ENCODE measurements around the gene ARMH1.

The ARMH1 gene

DNA sequence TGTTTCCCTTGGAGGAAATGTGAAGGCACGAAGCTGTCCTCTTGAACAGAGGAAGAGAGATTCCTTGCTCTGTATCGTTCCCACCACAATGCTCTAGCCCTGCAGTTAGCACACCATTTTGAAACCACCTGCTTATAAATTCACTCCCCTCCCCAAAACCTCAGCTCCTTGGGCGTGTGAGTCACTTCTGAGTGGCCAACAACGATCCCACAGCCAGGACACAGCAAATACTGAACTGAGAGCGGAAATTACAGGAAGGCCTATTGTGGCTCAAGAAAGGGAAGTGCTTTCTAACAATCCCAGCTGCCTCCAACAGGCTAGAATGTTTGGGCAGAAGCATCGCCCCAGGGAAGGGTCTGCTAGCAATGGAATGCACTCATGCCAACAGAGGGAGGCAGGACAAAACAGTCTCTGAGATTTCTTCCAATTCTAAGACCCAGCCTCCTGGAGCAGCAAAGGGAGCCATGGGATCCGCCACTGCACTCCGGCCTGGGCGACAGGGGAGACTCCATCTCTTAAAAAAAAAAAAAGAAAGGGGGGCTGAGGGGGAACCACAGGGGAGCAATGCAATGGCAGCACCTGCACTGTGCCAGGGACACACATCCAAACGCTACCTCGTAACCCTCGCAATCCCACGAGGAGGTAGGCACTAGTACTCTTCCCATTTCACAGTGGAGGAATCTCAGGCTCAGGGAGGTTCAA, 2.1 kb upstream of the ARMH1 start:
- TF ChIP-seq, protein P1, sequence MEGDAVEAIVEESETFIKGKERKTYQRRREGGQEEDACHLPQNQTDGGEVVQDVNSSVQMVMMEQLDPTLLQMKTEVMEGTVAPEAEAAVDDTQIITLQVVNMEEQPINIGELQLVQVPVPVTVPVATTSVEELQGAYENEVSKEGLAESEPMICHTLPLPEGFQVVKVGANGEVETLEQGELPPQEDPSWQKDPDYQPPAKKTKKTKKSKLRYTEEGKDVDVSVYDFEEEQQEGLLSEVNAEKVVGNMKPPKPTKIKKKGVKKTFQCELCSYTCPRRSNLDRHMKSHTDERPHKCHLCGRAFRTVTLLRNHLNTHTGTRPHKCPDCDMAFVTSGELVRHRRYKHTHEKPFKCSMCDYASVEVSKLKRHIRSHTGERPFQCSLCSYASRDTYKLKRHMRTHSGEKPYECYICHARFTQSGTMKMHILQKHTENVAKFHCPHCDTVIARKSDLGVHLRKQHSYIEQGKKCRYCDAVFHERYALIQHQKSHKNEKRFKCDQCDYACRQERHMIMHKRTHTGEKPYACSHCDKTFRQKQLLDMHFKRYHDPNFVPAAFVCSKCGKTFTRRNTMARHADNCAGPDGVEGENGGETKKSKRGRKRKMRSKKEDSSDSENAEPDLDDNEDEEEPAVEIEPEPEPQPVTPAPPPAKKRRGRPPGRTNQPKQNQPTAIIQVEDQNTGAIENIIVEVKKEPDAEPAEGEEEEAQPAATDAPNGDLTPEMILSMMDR (conservative IDR thresholded peaks at IDR 0.05; ENCODE audit: low read depth, low read length): no peak
- no peak for DNase-seq (ENCODE audit: low read depth)
- H3K4me3 ChIP-seq (ENCODE audit: low read length): no peak overlapping the region

GRCh38 chr1:44672961-44673674, 1.4 kb upstream of the ARMH1 start:
- DNase-seq (ENCODE audit: low read depth): no peak
- TF ChIP-seq, protein P1 (conservative IDR thresholded peaks at IDR 0.05; ENCODE audit: low read depth, low read length): no peak
- H3K4me3 ChIP-seq (ENCODE audit: low read length): peak overlapping the region; percentile 81

GRCh38 chr1:44673675-44674112, 820 bp upstream of the ARMH1 start:
- H3K4me3 ChIP-seq (ENCODE audit: low read length): peak overlapping the region; percentile 81
- no peak for DNase-seq (ENCODE audit: low read depth)
- TF ChIP-seq, protein P1 (conservative IDR thresholded peaks at IDR 0.05; ENCODE audit: low read depth, low read length): no peak

- peak overlapping the region; percentile 81 for H3K4me3 ChIP-seq (ENCODE audit: low read length)
- TF ChIP-seq, protein P1 (conservative IDR thresholded peaks at IDR 0.05; ENCODE audit: low read depth, low read length): no peak
- DNase-seq (ENCODE audit: low read depth): no peak
These were observed 672 bp downstream of the ARMH1 start for GRCh38 chr1:44675186-44675585.

DNA sequence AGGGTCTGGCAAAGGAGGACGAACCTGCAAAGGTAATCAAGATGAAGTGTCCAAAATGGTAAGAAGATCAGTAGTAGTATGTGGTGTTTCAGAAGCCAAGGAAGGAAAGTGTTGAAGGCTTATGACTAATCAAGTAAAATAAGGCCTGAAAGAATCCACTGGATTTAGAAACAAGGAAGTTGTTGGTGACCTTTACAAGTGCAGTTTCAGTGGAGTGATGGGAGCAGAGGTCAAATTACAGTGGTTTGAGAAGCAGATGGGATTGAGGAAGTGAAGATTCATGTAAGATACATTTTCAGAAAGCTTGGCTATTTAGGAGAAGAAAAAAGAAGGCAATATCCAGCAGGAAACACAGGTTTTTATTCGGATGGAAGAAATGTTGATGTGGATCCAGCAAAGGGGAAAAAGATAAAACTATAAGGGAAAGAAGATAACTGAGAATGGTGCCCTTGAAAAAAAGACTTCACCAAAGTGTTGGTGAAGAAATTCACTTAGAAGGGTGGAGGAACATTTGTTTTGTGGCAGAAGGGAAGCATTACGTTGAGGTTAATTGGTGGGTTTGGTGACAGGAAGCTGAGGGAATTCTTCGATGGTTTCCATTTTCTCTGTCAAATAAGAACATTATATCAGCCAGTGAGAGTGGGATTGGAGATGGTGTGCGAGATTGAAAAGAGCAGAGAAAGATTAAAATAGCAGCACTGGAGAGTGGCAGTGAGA, 2.1 kb downstream of the ARMH1 start:
- TF ChIP-seq, protein P1 (conservative IDR thresholded peaks at IDR 0.05; ENCODE audit: low read depth, low read length): no peak
- DNase-seq (ENCODE audit: low read depth): no peak
- H3K4me3 ChIP-seq (ENCODE audit: low read length): no peak overlapping the region

- no peak for DNase-seq (ENCODE audit: low read depth)
- TF ChIP-seq, protein P1 (conservative IDR thresholded peaks at IDR 0.05; ENCODE audit: low read depth, low read length): peak; percentile 61
- H3K4me3 ChIP-seq (ENCODE audit: low read length): no peak overlapping the region
These were observed 2.8 kb downstream of the ARMH1 start for GRCh38 chr1:44677201-44677766.

Data from retinal pigment epithelial cell (primary cell).